GM21526 (cell line): ENCODE results near the gene DAZL.
"Not testable (repeated sequence)": the region's sequence is repeated elsewhere in the genome, so short reads cannot be mapped to it uniquely, and the experiment has no call there.

Experiments
- ATAC-seq: cut with Tn5 transposase; IDR thresholded peaks from one replicate; pipeline ENCODE4 v1.9.1; 2021; ENCODE audit warnings: moderate library complexity; ENCODE audit not compliant: unreplicated experiment, low FRiP score

Gene DAZL, protein sequence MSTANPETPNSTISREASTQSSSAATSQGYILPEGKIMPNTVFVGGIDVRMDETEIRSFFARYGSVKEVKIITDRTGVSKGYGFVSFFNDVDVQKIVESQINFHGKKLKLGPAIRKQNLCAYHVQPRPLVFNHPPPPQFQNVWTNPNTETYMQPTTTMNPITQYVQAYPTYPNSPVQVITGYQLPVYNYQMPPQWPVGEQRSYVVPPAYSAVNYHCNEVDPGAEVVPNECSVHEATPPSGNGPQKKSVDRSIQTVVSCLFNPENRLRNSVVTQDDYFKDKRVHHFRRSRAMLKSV

DNA sequence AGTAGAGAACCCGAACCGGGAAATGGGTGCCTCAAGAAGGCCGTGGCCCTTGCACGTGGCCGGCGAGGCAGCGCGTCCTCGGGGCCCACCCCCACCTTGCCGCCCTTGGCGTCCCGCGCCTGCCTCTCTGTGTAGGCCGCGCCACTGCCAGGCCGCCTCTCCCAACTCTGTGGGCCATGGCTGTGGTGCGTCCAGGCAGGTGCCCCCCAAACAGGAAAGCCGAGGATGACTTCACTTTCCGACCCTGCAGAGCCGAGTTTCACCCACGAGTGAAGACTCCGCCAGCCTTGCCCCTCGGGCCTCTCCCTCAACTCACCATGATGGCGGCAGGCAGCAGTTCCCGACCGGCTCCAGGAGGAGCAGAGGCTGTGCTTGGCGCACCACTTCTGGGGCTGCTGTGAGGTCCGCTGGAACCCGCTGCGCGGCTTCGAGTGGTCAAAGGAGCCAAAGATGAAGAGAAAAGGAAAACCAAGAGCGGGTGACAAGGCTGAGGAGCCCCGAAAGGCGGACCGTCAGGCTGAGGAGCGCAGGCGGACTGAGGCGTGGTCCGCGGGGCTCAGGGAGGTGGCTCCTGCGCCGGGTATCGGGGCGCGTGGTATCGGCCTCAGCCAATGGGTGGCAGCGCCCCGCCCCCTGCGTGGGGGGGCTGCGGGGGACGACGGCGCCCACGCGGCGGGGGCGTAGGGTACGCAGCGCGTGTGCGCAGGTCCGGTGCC, at the start of gene DAZL:
TSS of gene DAZL (minus strand) at position 537 of the 716 bp plus-strand sequence. CDS start at position 319, 218 bp downstream.
- ATAC-seq, result no peak

GRCh38 chr3:16654976-16655375, 49.8 kb upstream of the DAZL start:
- ATAC-seq, result no peak

DNA sequence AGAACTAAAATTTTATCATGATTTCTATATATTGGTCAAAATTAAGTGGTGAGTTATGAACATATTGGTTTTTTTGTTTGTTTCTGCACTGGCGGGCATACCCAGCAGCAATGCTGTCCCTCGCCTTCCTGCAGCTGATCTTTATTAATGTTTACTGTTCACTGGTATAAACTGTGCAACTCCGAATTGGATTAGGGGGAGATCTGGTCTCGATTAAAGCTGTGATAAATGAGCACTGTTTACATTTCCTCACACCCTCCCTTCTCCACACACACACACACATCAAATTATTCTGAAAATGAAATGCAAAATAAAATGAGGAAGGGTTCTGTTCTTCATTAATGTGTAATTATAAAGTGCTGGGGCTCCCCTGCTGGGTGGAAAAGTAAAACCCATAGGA, 48.5 kb upstream of the DAZL start:
- ATAC-seq, result no peak

GRCh38 chr3:16647668-16648067, 42.4 kb upstream of the DAZL start:
- no peak for ATAC-seq

GRCh38 chr3:16639806-16640205, 34.6 kb upstream of the DAZL start:
- ATAC-seq, result no peak

GRCh38 chr3:16633948-16634347, 28.7 kb upstream of the DAZL start:
- no peak for ATAC-seq

DNA sequence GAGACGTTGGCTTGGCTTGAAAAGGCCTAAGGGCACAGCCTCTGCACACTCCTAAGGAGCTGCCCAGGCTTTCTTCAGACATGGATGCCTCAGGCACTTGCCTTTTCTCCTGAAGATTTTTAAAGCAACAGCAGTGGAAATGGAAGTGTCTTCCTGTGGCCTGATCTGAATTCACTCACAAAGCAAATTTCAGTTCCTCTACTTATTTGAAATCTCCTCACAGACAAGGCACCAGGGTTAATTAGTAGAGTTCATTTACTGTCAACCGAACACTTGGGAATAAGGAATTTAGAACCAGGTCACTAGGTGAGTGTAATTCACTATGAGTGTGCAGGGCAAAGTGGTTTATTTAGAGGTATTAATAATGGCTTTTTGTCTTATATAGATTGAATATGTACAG, 27.2 kb upstream of the DAZL start:
- no peak for ATAC-seq

DNA sequence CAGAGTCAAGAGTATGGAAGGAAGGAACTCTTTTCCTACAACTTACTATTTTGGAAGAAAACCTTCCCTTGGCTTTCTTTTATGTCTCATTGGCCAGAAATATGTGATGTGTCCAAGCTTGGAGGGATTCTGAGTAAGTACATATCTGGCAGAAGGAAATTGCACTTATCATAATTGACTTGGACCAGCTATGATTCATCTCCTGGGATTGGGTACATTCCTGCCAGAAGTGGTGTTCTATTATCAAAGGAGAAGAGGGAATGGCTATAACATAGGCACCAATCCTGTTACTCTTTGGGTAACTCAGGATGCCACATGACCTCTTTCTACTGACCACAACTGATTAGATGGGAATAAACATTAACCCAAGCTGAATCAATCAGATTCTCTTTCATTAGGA, 13.5 kb upstream of the DAZL start:
- ATAC-seq, result no peak

DNA sequence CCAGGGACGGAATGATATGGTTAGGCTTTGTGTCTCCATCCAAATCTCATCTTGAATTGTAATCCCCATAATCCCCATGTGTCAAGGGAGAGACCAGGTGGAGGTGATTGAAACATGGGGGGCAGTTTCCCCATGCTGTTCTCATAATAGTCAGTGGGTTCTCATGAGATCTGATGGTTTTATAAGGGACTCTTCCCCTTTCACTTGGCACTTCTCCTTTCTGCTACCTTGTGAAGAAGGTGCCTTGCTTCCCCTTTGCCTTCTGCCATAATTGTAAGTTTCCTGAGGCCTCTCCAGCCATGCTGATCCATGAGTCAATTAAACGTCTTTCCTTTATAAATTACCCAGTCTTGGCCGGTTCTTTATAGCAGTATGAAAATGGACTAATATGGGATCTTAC, 11.9 kb upstream of the DAZL start:
- ATAC-seq, result not testable (repeated sequence)

DNA sequence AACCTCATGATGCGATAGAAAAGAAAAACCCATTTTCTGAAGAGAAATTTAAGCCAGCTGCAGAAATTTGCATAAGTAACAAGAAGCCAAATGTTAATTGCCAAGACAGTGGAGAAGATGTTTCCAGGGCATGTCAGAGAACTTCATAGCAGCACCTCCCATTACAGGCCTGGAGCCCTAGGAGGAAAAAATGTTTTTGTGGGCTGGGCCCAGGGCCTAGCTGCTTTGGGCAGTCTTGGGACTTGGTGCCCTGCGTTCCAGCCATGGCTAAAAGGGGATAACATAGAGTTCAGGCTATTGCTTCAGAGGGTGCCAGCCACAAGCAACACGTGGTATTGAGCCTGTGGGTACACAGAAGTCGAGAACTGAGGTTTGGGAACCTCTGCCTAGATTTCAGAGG, 10.9 kb upstream of the DAZL start:
- no peak for ATAC-seq

GRCh38 chr3:16614033-16615031, 9.1 kb upstream of the DAZL start:
- no peak for ATAC-seq

DNA sequence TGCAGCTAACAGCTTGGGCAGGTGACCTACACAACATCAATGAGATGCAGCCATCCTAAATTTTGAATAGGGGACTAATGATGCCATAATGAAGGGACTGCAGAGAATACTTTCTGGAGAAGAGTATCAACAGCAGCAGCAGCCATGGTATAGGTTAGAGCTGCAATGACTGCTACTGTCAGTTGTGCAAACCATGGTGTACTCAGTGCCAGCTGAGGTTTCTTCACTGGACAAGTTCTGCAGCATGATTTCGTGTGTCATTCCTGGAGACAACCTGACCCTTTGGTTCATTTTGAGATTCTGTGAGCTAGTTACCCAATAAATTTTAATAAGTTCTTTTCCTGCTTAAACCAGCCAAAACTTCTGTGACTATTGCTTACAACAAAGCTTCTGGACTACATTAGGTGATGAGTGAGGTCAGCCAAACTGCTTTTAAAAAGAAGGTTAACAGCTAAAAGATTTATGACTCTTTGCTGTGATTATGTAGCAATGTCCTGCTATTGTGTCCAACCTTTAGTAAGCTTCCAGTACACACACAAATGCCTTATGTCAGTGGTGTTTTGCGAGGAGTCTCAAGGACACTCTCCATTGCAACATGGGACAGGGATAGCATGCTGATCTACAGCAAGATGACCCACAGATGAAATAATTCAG, 4.8 kb upstream of the DAZL start:
- no peak for ATAC-seq

DNA sequence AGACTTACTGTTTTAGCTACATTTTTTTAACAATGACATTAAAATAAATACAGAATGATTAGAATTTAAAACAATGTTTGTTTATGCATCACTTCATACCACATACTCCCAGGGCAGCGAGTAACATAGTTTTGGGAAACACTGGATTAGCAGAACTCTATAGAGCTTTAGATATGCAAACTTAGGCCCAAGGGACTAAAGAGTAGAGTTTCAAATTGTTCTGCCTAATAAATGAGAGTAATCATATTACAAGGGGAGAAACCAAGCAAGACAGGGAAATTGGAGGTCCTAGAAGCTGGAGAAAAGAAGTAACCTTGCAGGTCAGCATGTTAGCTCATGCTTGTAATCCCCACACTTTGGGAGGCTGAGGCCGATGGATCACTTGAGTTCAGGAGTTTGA, 3.6 kb upstream of the DAZL start:
- ATAC-seq, result no peak

- ATAC-seq, result no peak
Measured at GRCh38 chr3:16607718-16608117, 2.5 kb upstream of the DAZL start.

- ATAC-seq, result no peak
Measured at GRCh38 chr3:16606398-16606797, 1.2 kb upstream of the DAZL start.

DNA sequence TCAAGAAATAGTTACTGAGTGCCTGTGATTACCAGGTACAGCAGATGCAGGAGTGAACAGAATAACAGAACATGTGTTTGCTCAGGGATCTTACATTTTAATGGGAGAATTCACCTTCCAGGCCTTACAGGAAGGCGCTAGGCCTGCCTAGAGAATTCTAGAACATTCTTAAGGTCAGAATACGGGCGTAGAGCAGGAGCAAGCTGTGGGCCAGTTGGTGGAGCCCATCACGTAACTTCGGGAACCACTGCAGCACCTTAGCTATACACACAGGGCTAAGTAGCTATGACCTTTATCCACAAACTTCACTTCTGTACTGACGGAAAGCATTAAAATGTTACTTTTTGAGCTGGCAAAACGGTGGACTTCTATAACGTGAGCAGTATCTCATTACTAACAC, 743 bp upstream of the DAZL start:
- no peak for ATAC-seq

DNA sequence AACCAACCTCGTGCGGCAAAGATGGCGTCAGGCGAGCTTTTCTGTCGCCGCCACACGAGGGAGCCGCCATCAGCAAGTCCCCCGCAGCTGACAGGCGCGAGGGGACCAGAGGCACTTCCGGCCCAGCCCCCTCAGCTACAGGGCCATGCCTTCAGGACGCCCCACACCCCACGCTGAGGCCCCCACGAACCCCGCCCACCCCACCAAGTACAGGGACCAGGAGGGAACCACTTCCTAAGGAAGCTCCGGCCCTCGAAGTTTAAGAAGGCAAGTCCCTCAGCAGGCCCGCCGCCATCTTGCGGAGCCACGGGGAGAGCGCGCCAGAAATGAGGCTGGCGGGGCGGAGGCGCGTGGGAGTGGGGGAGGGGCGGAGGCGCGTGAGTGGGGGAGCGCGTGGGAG, 790 bp downstream of the DAZL start:
- no peak for ATAC-seq

DNA sequence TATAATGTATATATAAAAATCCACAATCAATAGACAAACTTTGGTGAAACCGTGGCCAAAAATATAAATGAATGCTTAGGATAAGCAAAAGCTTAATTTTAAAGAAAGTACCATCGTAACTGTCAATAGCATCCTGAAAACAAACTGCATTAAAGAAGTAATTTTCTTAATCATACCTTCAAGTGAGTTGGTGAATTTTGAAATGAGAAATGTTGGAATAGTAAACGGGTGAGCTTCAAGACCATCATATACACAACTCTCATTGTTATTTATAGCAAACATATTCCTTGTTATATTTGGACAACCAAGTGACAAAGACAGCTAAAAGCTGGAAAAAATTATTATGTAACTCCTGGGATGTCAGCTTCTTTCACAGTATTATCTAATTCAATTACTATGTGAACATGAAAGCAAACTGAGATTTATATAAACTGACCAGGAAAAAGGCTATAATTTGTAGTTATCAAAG, 3.7 kb downstream of the DAZL start:
- no peak for ATAC-seq

DNA sequence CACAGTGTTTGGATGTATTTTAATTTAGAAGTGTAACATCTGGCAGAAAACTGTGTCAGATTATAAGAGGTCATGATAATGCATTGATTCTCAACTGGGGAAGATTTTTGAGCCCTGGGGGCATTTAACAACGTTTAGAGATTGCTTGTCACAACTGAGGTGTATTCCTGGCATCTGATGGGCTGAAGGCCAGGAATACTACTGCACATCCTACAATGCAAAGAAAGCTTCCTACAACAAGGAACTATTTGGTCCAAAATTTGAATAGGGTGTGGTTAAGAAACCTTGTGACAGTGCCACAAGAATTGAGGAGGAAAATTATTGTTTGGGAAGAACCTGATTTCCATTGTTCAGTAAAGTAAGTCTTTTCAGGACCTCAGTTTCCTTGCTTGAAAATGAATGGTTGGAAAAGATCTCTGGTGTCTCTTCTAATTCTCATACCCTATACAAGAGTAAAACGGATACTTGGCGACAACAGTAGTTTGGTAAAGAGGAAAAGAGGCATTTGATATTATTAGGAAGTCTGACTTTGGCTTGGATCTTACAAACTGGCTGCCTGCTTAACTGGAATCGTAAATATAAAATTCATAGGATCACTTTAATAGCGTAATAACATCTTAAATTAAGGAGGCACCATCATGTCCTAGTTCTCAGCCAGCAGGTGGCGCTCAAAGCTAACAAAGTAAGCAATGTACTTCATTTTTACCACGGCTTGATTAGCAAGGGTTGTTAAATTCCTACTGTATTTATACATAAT, 4.3 kb downstream of the DAZL start:
- ATAC-seq, result no peak

DNA sequence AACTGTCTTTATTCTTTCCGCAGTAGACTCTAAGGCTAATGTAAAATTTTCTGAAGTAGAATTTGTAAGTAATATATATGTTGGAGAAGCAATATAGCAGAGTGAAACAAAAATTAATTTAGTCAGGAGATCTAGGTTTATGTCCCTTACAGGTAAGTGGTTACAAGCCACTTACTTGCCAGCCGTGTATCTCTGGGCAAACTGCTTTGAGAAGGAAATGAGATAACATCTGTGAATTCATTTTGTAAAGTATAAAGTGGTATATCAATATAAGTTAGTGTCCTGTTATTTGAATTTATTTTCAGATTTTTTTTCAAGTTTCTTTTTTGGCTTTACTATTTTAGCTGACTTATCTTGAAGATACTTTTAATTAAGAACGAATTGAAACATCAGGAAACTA, 5.5 kb downstream of the DAZL start:
- no peak for ATAC-seq
